KMS-11 (cell line): Measurements from ENCODE around the gene PIGO.
A peak's percentile ranks its signal among the peaks of the same experiment; 100 is the strongest.

ENCODE experiments used
- H2AFZ ChIP-seq: fragments of 200-600 bp; sonication (generic); 2 replicates; pipeline ENCODE4 v1.6.1; 2016; ENCODE audit warnings: antibody characterized with exemption, mixed run types, low read depth
- H3K27ac ChIP-seq: fragments of 200-600 bp; sonication (generic); 2 replicates; pipeline ENCODE4 v1.6.1; 2016; ENCODE audit warnings: mild to moderate bottlenecking, mixed run types
- H3K27me3 ChIP-seq: fragments of 200-600 bp; sonication (generic); 2 replicates; pipeline ENCODE4 v1.6.1; 2017; ENCODE audit warnings: mild to moderate bottlenecking, low read depth, mixed run types, moderate library complexity; ENCODE audit not compliant: insufficient read depth
- H3K36me3 ChIP-seq: fragments of 200-600 bp; sonication (generic); 2 replicates; pipeline ENCODE4 v1.6.1; 2017; ENCODE audit warnings: mild to moderate bottlenecking, mixed run types; ENCODE audit not compliant: insufficient read depth
- H3K4me1 ChIP-seq: fragments of 200-600 bp; sonication (generic); 2 replicates; pipeline ENCODE4 v1.6.1; 2016; ENCODE audit warnings: mild to moderate bottlenecking, low read depth, mixed run types; ENCODE audit not compliant: poor library complexity, severe bottlenecking
- H3K4me2 ChIP-seq: fragments of 200-600 bp; sonication (generic); 2 replicates; pipeline ENCODE4 v1.7.0; 2016; ENCODE audit warnings: mild to moderate bottlenecking, mixed run types
- H3K4me3 ChIP-seq: fragments of 200-600 bp; sonication (generic); IDR thresholded peaks from 2 replicates; pipeline ENCODE4 v1.6.1; 2017; ENCODE audit warnings: low read depth, low read length, mixed read lengths; ENCODE audit not compliant: insufficient read depth
- H3K79me2 ChIP-seq: fragments of 200-600 bp; sonication (generic); 2 replicates; pipeline ENCODE4 v1.6.1; 2016; ENCODE audit warnings: low read depth, mixed run types; ENCODE audit not compliant: insufficient read depth
- H3K9ac ChIP-seq: fragments of 200-600 bp; sonication (generic); 2 replicates; pipeline ENCODE4 v1.6.1; 2016; ENCODE audit warnings: mild to moderate bottlenecking, mixed run types
- H4K20me1 ChIP-seq: fragments of 200-600 bp; sonication (generic); 2 replicates; pipeline ENCODE4 v1.6.1; 2016; ENCODE audit warnings: mild to moderate bottlenecking, mixed run types; ENCODE audit not compliant: insufficient read depth
- CTCF ChIP-seq: fragments of 200-600 bp; sonication (generic); conservative IDR thresholded peaks from 2 replicates; pipeline ENCODE4 v1.6.1; 2017; ENCODE audit warnings: low read depth, mild to moderate bottlenecking, antibody characterized with exemption, low read length, moderate library complexity, mixed read lengths

PIGO gene

GRCh38 chr9:35072461-35073278 is 23.7 kb downstream of the PIGO start, which contains the start of gene VCP:
Gene VCP (minus strand): TSS chr9:35072625. CDS start chr9:35072353, 272 bp downstream.
- H3K79me2 ChIP-seq: peaks cover 53% of the 10 kb centered on the region
- peaks cover 36% of the 10 kb centered on the region for H4K20me1 ChIP-seq
- peaks cover 9% of the 10 kb centered on the region; the same call in 1 of the 2 replicates for H3K36me3 ChIP-seq
- H2AFZ ChIP-seq: peak within 1 kb of the TSS; percentile 31; the same call in 1 of the 2 replicates
- H3K27me3 ChIP-seq: no peaks in the 10 kb centered on the region
- H3K27ac ChIP-seq: peak within 1 kb of the TSS; percentile 100
- peak within 1 kb of the TSS; percentile 99 for H3K9ac ChIP-seq
- peak within 1 kb of the TSS; percentile 62 for H3K4me2 ChIP-seq
- peaks cover 35% of the 10 kb centered on the region for H3K4me1 ChIP-seq
- no peak for TF ChIP-seq CTCF
- no peak within 1 kb of the TSS for H3K4me3 ChIP-seq

GRCh38 chr9:35071814-35072460 is 24.5 kb downstream of the PIGO start:
- TF ChIP-seq CTCF: peak; percentile 39; the same call in 1 of the 2 replicates
- H3K27ac ChIP-seq: peak overlapping the region; percentile 100
- H3K4me2 ChIP-seq: peak overlapping the region; percentile 62
- H4K20me1 ChIP-seq: peaks cover 37% of the 10 kb centered on the region
- H3K27me3 ChIP-seq: no peaks in the 10 kb centered on the region
- peaks cover 53% of the 10 kb centered on the region for H3K79me2 ChIP-seq
- H3K9ac ChIP-seq: peak overlapping the region; percentile 99
- H3K36me3 ChIP-seq: peaks cover 16% of the 10 kb centered on the region; the same call in 1 of the 2 replicates
- H3K4me3 ChIP-seq: no peak overlapping the region
- H2AFZ ChIP-seq: peak overlapping the region; percentile 31; the same call in 1 of the 2 replicates
- H3K4me1 ChIP-seq: peaks cover 42% of the 10 kb centered on the region

- H3K4me3 ChIP-seq: no peak overlapping the region
- peak overlapping the region; percentile 62 for H3K4me2 ChIP-seq
- H3K4me1 ChIP-seq: peaks cover 44% of the 10 kb centered on the region
- H3K36me3 ChIP-seq: peaks cover 21% of the 10 kb centered on the region; the same call in 1 of the 2 replicates
- TF ChIP-seq CTCF: no peak
- H3K27ac ChIP-seq: peak overlapping the region; percentile 100
- peaks cover 56% of the 10 kb centered on the region for H3K79me2 ChIP-seq
- 0 out of 2 replicates have a peak overlapping the region, but pooled peaks have one; percentile 15 for H2AFZ ChIP-seq
- H3K27me3 ChIP-seq: no peaks in the 10 kb centered on the region
- H3K9ac ChIP-seq: peak overlapping the region; percentile 99
- H4K20me1 ChIP-seq: peaks cover 37% of the 10 kb centered on the region
Observed at GRCh38 chr9:35070823-35071813, 25.3 kb downstream of the PIGO start.

GRCh38 chr9:35069020-35069419 is 27.4 kb downstream of the PIGO start:
- Histone ChIP-seq H2AFZ (no peak overlapping the region), H3K27ac (no peak overlapping the region), H3K4me3 (no peak overlapping the region), H4K20me1 (peaks cover 37% of the 10 kb centered on the region), H3K79me2 (peaks cover 62% of the 10 kb centered on the region), H3K27me3 (no peaks in the 10 kb centered on the region), H3K36me3 (peaks cover 23% of the 10 kb centered on the region; the same call in 1 of the 2 replicates), H3K9ac (no peak overlapping the region), H3K4me2 (peak overlapping the region; percentile 62; the same call in 1 of the 2 replicates), H3K4me1 (peaks cover 44% of the 10 kb centered on the region)
- no peak for TF ChIP-seq CTCF
